HG03066 (cell line): ENCODE data around the gene RGMA.
"Not testable (repeated sequence)": the region's sequence is repeated elsewhere in the genome, so short reads cannot be mapped to it uniquely, and the experiment has no call there.

Source experiments
- ATAC-seq: cut with Tn5 transposase; IDR thresholded peaks from one replicate; pipeline ENCODE4 v1.9.1; 2021; ENCODE audit warnings: low read depth; ENCODE audit not compliant: unreplicated experiment

Gene RGMA

GRCh38 chr15:93036951-93037819 lies 51.8 kb downstream of the RGMA start:
- no peak for ATAC-seq

GRCh38 chr15:93035953-93036810 lies 52.8 kb downstream of the RGMA start:
- no peak for ATAC-seq

- ATAC-seq, result no peak
These were observed 53.7 kb downstream of the RGMA start for GRCh38 chr15:93035092-93035915.

GRCh38 chr15:93034512-93034911 lies 54.5 kb downstream of the RGMA start:
- ATAC-seq, result no peak

- no peak for ATAC-seq
These were observed 55.5 kb downstream of the RGMA start for GRCh38 chr15:93033434-93034045.

GRCh38 chr15:93032515-93033206 lies 56.4 kb downstream of the RGMA start:
- not testable (repeated sequence) for ATAC-seq

GRCh38 chr15:93031557-93032384 lies 57.2 kb downstream of the RGMA start:
- not testable (repeated sequence) for ATAC-seq

GRCh38 chr15:93031103-93031464 lies 57.9 kb downstream of the RGMA start:
- ATAC-seq, result no peak

- ATAC-seq, result peak; percentile 84
These were observed 58.4 kb downstream of the RGMA start for GRCh38 chr15:93030430-93031102.

- ATAC-seq, result no peak
These were observed 59.1 kb downstream of the RGMA start for GRCh38 chr15:93029836-93030429.

- no peak for ATAC-seq
These were observed 59.7 kb downstream of the RGMA start for GRCh38 chr15:93029214-93029835.

- ATAC-seq, result no peak
These were observed 60.3 kb downstream of the RGMA start for GRCh38 chr15:93028632-93029213.

GRCh38 chr15:93028111-93028631 lies 60.8 kb downstream of the RGMA start:
- no peak for ATAC-seq

GRCh38 chr15:93027413-93027812 lies 61.6 kb downstream of the RGMA start:
- no peak for ATAC-seq

- no peak for ATAC-seq
These were observed 62.6 kb downstream of the RGMA start for GRCh38 chr15:93026380-93026817.

- ATAC-seq, result no peak
These were observed 63.4 kb downstream of the RGMA start for GRCh38 chr15:93025625-93025982.
